HG03039 (cell line): Measurements from ENCODE around the gene PLXNB1.
"Not testable (repeated sequence)": the region's sequence is repeated elsewhere in the genome, so short reads cannot be mapped to it uniquely, and the experiment has no call there.

Source experiments
- ATAC-seq: cut with Tn5 transposase; IDR thresholded peaks from one replicate; pipeline ENCODE4 v1.9.1; 2021; ENCODE audit warnings: mild to moderate bottlenecking, moderate library complexity; ENCODE audit not compliant: unreplicated experiment

PLXNB1 gene

DNA sequence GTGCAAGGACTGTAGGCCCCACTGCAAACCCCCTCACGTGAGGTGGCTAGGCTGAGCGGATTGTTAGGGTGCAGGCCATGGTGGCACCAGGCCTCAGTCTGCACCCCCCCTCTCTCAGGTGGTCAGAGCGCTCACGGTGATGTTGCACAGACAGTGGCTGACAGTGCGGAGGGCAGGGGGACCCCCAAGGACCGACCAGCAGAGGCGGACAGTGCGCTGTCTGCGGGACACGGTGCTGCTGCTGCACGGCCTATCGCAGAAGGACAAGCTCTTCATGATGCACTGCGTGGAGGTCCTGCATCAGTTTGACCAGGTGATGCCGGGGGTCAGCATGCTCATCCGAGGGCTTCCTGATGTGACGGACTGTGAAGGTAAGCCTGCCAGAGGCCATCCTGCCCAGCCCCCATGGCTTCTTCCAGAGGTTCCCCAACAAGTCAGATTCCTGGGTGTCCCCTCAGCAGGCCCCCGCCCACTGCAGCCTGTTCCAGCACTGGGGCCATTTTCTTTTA, 34.9 kb upstream of the PLXNB1 start:
- no peak for ATAC-seq

DNA sequence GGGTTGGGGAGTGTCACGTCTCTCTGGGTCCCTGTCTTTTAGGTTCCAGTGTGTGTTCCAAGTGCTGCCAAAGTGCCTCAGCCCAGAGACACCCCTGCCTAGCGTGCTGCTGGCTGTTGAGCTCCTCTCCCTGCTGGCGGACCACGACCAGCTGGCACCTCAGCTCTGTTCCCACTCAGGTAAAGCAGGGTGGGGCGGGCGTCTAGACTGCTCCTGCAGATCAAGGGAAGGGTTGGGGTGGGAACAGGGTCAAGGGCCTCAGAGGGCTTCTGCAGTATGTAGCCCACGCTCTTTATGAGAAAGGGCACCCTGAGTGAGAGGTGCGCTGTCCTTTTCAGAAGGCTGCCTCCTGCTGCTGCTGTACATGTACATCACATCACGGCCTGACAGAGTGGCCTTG, 33.8 kb upstream of the PLXNB1 start:
- no peak for ATAC-seq

DNA sequence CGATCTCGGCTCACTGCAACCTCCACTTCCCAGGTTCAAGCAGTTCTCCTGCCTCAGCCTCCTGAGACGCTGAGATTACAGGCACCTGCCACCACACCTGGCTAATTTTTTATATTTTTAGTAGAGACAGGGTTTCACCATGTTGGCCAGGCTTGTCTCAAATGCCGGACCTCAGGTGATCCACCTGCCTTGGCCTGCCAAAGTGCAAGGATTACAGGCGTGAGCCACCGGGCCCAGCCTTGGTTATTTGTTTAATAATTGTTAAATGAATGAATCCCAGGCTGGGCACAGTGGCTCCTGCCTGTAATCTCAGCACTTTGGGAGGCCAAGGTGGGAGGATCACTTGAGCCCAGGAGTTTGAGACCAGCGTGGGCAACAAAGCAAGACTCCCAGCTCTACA, 31.9 kb upstream of the PLXNB1 start:
- not testable (repeated sequence) for ATAC-seq

DNA sequence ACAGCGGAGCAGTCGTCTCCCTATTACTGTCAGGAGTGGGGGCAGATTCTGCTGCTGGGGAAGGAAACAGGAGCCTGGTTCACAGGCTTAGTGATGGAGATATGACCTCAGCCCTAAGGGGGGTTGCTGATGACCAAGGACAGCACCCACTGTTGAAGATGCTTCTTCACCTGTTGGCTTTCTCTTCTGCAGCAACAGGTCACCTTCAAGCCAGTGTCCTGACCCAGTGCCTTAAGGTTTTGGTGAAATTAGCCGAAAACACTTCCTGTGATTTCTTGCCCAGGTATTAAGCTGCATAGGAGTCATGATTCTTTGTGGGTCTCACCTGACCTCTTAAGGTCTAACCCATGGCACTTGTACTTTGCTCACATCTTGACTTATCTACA, 30.6 kb upstream of the PLXNB1 start:
- ATAC-seq = no peak

- ATAC-seq = no peak
Observed at GRCh38 chr3:48459773-48460516, 30.1 kb upstream of the PLXNB1 start.

DNA sequence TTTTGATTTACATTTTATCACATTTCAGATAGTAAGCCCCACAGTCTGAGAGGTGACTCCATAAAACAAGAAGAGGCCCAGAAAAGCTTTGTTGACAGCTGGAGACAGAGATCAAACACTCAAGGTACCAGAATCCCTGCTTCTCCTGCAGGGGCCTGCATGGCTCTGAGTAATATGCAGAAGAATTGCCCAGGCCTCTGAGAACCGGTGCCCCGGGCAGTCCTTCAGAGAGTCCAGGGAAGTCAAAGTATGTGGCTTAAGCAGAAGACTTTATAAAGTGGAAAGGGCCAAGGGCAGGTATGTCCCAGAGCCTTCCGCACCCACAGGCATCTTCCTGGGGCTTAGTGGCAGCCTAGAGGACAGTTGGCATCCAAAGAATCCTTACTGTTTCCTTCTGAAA, 29.4 kb upstream of the PLXNB1 start:
- ATAC-seq = no peak

DNA sequence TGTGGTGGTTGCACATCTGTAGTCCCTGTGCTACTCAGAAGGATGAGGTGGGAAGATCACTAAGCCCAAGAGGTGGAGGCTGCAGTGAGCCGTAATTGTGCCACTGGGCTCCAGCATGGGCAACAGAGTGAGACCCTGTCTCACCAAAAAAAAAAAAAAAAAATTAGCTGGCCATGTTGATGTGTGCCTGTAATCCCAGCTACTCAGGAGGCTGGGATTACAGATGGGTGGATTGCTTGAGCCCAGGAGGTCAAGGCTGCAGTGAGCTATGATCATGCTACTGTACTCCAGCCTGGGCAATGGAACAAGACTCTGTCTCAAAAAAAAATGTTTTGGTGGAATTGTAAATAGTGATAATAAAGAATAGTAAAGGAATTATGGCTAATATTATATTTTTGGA, 26.6 kb upstream of the PLXNB1 start:
- ATAC-seq = no peak

DNA sequence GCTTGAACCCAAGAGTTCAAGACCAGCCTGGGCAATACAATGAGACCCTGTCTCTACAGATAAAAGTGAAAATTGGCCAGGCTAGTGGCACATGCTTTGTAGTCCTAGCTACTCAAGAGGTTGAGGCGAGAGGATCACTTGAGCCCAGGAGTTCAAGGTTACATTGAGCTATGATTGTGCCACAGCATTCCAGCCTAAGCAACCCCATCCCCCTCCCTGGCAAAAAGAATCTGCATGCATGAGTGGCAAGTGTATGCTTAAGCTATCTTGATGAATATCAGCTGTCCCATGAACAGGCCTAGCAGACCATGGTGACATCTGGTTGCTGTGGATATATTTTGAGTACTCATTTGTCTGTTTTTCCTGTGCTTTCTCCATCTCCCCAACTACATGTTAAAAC, 21.4 kb upstream of the PLXNB1 start:
- no peak for ATAC-seq

DNA sequence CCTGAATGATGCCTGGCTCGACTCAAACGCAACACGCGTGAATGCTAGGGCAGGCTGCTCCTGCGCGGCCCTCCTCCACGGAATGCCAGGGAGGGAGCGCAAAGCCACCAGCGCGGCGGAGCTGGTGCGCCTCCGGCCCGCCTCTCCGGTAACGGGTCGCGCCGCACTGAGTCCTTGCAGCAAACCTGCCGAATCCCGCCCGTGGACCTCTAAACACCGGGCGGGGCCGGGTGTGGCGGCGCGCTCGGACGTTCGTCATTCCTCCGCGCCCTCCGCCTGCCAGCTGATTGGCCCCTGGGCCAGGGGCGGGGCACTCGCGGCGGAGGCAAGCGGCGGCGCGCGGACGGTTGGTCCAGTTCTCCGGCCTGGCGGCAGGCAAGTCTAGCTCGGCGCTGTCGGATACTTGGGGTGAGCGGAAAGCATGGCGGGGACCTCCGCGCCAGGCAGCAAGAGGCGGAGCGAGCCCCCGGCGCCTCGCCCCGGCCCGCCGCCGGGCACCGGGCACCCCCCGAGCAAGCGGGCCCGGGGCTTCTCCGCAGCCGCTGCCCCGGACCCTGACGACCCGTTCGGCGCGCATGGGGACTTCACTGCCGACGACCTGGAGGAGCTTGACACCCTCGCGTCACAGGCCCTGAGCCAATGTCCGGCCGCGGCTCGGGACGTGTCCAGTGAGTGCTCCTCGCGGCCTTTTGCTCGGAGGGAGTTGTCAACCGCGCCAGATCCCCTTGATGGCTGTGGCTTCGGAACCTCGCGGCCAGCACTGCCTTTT, 16.7 kb upstream of the PLXNB1 start, which contains the start of gene ATRIP:
TSS of gene ATRIP (plus strand) at position 313 of the 769 bp plus-strand sequence. CDS start at position 422, 109 bp downstream.
- ATAC-seq = peak; percentile 82

GRCh38 chr3:48446043-48446424, 16.1 kb upstream of the PLXNB1 start:
- ATAC-seq = no peak

GRCh38 chr3:48445277-48445882, 15.5 kb upstream of the PLXNB1 start:
- ATAC-seq = no peak

- no peak for ATAC-seq
Observed at GRCh38 chr3:48441940-48442339, 12.1 kb upstream of the PLXNB1 start.

GRCh38 chr3:48440590-48440958, 10.7 kb upstream of the PLXNB1 start:
- no peak for ATAC-seq

DNA sequence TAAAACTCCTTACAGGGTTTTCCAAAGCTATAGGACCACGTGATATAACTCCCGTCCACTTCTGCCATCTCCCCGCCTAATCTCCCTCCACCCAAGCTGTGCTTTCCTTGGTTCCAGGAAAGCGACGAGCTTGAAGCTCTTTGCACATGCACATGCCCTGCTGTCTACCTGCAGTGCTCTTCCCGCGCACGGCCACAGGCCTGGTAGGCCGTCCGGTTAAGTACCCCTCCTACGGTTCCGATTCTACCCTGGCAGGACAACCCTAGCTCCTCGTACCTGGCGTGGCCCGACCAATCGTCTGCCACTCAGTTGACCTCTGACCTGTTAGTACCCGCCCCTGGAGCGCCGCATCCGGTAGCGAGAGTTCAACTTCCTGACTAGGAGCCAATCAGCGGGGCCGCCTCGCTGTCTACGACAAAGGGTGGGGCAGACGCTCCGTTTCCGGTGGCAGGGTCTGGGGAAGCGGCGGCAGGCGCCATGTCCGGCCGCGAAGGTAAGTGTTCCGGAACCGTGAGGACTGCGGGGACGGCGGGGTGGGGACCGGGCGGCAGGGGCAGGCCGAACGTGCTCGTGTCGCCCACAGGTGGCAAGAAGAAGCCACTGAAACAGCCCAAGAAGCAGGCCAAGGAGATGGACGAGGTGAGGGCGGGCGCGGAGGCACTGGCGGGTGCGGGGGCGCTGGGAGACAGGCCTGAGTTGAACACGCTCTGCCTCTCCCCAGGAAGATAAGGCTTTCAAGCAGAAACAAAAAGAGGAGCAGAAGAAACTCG, 10.1 kb upstream of the PLXNB1 start, which contains the start of the genes CCDC51 and TMA7:
TSS of gene CCDC51 (minus strand) at position 300 of the 770 bp plus-strand sequence. CDS start 4,991 bp downstream, outside the sequence.
TSS of gene TMA7 (plus strand) at position 438 of the 770 bp plus-strand sequence. CDS start at position 478, 40 bp downstream.
- ATAC-seq = peak; percentile 91

GRCh38 chr3:48437812-48438211, 7.9 kb upstream of the PLXNB1 start:
- no peak for ATAC-seq

- ATAC-seq = no peak
Observed at GRCh38 chr3:48436855-48437254, 7.0 kb upstream of the PLXNB1 start.

DNA sequence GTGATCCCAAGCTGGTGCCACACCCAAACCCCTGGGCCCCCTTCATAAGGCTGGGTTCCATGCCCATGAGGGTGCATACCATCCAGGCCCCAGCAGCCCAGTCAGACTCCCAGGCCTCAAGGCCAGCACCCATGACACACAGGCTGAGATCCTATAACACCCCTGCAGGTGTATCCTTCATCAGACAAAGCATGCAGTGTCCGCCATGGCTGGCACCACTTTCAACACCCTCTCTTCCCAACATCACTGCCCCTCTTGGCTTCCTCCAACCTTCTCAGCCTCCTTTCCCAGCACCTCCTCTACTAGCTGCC, 6.5 kb upstream of the PLXNB1 start:
- no peak for ATAC-seq

DNA sequence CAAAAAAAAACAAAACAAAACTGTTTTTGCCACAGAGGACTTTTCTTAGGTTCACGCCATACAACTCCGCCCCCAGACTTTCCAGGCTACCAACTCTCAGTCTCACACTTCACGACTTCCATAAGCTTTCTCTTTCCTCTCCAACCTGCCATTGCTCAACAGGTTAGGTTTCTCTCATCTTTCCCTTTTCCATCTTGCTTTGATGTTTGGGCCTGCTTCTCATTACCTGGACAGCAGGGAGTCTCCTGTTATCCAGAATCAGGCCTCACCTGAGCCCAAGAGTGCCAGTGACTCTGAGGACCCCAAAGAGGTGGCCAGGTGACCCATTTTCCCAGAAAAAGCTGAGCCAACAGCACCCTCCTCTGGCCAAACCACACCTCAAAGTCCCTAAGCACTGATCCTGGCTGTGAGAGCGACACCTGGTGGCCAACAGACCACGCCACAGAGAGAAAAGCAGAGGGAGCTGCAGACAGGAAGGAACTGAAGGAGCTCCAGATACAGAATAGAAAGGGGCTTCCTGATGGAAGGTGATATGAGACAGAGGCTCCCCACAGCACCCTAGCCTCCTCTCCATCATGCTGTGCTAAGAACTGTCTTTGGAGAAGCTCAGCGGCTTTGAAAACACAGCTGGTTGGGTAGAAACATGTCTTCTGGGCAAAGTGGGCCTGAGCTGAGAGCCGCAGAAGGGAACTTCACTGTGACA, 6.0 kb upstream of the PLXNB1 start:
- no peak for ATAC-seq

DNA sequence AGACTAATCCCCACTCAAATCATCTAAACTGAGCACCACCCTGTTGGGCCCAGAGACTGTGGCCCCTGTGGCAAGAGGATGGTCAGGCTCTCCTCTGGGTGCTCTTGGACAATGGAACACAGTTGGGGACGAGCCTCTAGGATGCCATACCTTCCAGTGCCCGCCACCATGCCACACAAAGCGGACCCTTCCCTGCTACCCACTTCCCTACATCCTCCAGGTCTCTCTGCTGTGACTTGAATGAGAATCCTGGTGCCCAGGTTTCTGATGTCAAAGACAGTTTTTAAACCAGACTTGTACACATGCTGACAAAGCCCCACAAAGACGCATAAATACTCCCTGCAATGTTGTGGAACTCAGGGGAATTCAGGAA, 5.3 kb upstream of the PLXNB1 start:
- no peak for ATAC-seq

DNA sequence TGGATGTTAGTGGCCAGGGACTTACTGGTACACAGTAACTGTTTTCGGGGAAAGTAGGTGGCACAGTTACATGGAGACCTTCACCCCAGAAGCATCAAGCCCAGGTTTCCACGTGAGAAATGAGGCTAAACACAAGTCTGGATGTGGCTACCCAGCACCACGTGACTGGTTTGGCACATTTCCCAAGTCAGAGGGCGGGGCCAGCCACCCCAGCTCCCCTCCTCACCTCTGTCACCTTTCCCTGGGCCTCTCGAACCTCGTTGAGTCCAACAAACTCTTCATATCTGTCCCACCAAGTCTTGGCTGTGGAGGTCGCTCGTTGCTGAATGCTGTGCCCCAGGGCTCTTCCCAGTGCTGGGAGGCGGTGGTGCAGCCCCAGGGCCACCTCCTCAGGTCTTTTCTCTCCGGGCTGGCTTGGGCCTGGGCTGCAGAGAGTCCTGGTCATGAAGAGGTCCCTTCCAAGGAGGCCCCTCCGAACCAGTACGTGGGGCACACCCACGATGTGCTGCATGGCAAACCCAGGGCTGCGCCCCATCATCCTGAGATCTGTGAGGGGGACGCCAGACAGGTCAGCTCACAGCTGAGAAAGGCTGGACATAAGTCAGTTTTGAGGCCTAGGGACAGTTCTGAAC, 4.8 kb upstream of the PLXNB1 start:
- no peak for ATAC-seq
